ENCODE data around the gene SDK1.

The SDK1 gene

GRCh38 chr7:4037308-4037707, 736.3 kb downstream of the SDK1 start:
- DNase-seq, result no peak

- DNase-seq, result no peak
Observed at GRCh38 chr7:4037877-4038276, 736.8 kb downstream of the SDK1 start.

- DNase-seq, result no peak
Observed at GRCh38 chr7:4040109-4040928, 739.3 kb downstream of the SDK1 start.

- DNase-seq, result no peak
Observed at GRCh38 chr7:4042402-4043045, 741.5 kb downstream of the SDK1 start.

- DNase-seq, result no peak
Observed at GRCh38 chr7:4043988-4044387, 742.9 kb downstream of the SDK1 start.

GRCh38 chr7:4045450-4045849, 744.4 kb downstream of the SDK1 start:
- no peak for DNase-seq

GRCh38 chr7:4045975-4046374, 744.9 kb downstream of the SDK1 start:
- no peak for DNase-seq

GRCh38 chr7:4048336-4048735, 747.3 kb downstream of the SDK1 start:
- no peak for DNase-seq

GRCh38 chr7:4049202-4049601, 748.1 kb downstream of the SDK1 start:
- no peak for DNase-seq

- no peak for DNase-seq
Observed at GRCh38 chr7:4050126-4050660, 749.1 kb downstream of the SDK1 start.

GRCh38 chr7:4051696-4052095, 750.6 kb downstream of the SDK1 start:
- no peak for DNase-seq

- no peak for DNase-seq
Observed at GRCh38 chr7:4052130-4052529, 751.1 kb downstream of the SDK1 start.

GRCh38 chr7:4054158-4054557, 753.1 kb downstream of the SDK1 start:
- DNase-seq, result no peak

- no peak for DNase-seq
Observed at GRCh38 chr7:4056552-4057288, 755.7 kb downstream of the SDK1 start.

- no peak for DNase-seq
Observed at GRCh38 chr7:4057289-4057616, 756.2 kb downstream of the SDK1 start.

GRCh38 chr7:4058158-4058557, 757.1 kb downstream of the SDK1 start:
- DNase-seq, result no peak

GRCh38 chr7:4065190-4065589, 764.1 kb downstream of the SDK1 start:
- no peak for DNase-seq

- DNase-seq, result no peak
Observed at GRCh38 chr7:4066206-4066605, 765.2 kb downstream of the SDK1 start.

GRCh38 chr7:4066626-4067475, 765.8 kb downstream of the SDK1 start:
- DNase-seq, result no peak

- no peak for DNase-seq
Observed at GRCh38 chr7:4067476-4067760, 766.4 kb downstream of the SDK1 start.

GRCh38 chr7:4067874-4068273, 766.8 kb downstream of the SDK1 start:
- peak in 3 of 56 donors; percentile 8 to 19 (median 17) for DNase-seq

- no peak for DNase-seq
Observed at GRCh38 chr7:4068286-4068685, 767.2 kb downstream of the SDK1 start.
